NOMO-1 (cell line): Measurements from ENCODE around the gene LYZL2.
A peak's percentile ranks its signal among the peaks of the same experiment; 100 is the strongest.
"Not testable (repeated sequence)": the region's sequence is repeated elsewhere in the genome, so short reads cannot be mapped to it uniquely, and the experiment has no call there.

Source experiments
- DNase-seq, 2 experiments: peaks; one replicate each; lab custom pipeline; 2025; ENCODE audit not compliant: unreplicated experiment in 2 of 2; lab: John Stamatoyannopoulos, UW

The LYZL2 gene

GRCh38 chr10:30639946-30640786 lies 10.6 kb upstream of the LYZL2 start:
- peak; percentile 11 to 76 for DNase-seq

DNA sequence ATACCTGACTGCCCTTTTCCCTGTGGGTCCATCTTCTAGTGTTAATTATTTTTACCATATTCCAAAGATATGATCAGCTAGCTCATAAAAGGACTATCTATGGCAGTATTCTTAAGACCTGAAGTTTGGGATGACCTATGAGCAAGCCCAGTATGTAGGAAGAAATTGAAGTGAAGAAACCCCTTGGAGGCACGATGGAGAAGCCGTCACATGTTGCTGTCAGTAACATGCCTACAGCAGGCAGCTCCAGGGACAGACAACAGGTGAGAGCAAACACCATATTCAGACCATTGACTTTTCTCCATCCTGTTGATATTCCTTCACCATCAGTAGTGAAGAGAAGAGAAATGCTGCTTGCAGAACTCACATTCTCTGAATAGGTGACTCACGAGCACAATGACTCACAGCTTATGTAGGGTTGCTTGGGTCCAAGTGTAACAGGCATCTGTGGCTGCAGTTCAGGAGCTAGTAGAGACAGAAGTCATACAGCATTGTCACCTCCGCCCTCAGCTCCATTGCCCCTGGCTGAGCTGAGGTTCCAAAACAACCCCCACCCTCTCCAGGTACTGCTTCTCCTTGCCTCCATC lies 8.4 kb upstream of the LYZL2 start:
- DNase-seq, result peak in 1 of 2 experiments; percentile 14

GRCh38 chr10:30631188-30631587 lies 1.6 kb upstream of the LYZL2 start:
- no peak for DNase-seq

- no peak for DNase-seq
These were observed 1.0 kb upstream of the LYZL2 start for GRCh38 chr10:30630571-30630970.

GRCh38 chr10:30628576-30628975 lies 977 bp downstream of the LYZL2 start:
- not testable (repeated sequence) for DNase-seq

DNA sequence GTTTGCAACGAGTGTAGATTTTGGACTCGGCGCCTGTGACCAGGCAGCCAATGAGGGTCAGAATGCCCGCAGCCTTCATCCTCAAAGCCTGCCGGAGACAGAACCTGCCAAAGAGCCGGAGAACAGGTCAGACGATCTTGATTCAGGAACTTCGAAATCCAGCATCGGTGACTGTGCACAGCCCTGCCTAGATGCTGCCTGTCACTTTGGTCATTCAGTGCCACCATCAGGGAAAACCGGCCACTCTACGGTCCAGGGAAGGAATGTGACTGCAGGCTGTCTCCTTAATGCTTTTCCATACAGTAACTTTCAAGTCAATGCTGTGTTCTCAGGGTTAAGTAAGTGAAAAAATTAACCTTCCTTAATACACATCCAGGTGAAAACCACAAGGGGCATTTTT lies 2.7 kb downstream of the LYZL2 start:
- not testable (repeated sequence) for DNase-seq

DNA sequence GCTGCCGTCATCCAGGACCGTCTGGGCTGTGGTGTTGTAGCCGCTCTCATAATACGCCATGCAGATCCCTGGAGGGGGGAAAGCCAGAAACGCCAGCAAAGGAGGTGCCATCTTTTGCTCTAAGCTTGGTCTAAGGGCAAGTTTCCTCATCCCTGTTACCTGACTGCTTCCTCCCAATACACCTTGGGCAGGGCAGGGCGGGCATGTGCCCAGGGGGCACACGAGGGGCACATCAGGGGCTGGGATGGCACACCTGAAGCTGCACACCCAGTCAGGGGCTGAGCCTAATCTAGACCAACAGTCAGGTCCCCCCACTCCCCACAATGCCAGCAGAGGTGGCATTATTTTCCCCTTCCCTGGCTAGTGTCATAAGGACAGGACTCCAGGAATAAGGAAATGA lies 3.4 kb downstream of the LYZL2 start:
- not testable (repeated sequence) for DNase-seq

DNA sequence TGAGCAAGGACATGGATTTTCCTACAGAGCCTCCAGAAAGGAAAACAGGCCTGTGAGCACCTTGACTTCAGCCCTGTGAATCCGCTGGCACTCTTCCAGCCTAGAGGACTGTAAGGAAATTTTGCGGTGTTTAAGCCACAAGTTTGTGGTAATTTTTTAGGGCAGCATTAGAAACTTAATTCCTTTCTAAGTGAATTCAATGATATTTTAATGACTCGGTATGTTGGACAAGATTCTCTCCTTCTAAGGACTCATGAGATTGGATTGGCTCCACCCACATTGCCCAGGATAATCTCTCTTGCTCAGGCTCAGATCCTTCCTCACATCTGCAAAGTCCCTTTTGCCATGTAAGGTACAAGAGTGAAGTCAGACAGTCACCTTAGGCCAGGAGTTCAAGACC lies 4.5 kb downstream of the LYZL2 start:
- no peak for DNase-seq

- no peak for DNase-seq
These were observed 9.6 kb downstream of the LYZL2 start for GRCh38 chr10:30619966-30620365.

- no peak for DNase-seq
These were observed 12.5 kb downstream of the LYZL2 start for GRCh38 chr10:30617070-30617469.

GRCh38 chr10:30611041-30611440 lies 18.5 kb downstream of the LYZL2 start:
- not testable (repeated sequence) for DNase-seq

- DNase-seq, result no peak
These were observed 21.7 kb downstream of the LYZL2 start for GRCh38 chr10:30607814-30608213.

DNA sequence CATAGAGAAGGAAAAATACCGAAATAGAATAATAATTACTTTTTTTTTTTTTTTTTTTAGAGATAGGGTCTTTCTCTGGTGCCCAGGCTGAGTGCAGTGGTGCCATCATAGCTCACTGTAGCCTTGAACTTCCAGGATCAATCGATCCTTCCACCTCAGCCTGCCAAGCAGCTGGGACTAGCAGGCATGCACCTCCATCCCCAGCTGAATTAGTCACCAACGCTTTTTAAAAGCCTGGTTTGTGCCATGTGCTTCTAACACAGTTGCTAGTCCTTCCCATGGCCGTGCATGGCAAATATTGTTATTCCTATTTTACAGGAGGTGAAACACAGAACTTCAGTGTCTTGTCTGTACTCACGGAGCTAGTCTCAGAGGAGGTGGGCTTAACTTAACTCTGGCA lies 23.2 kb downstream of the LYZL2 start:
- DNase-seq, result no peak

GRCh38 chr10:30605341-30606121 lies 24.0 kb downstream of the LYZL2 start:
- not testable (repeated sequence) for DNase-seq

GRCh38 chr10:30603589-30603988 lies 26.0 kb downstream of the LYZL2 start:
- DNase-seq, result no peak

DNA sequence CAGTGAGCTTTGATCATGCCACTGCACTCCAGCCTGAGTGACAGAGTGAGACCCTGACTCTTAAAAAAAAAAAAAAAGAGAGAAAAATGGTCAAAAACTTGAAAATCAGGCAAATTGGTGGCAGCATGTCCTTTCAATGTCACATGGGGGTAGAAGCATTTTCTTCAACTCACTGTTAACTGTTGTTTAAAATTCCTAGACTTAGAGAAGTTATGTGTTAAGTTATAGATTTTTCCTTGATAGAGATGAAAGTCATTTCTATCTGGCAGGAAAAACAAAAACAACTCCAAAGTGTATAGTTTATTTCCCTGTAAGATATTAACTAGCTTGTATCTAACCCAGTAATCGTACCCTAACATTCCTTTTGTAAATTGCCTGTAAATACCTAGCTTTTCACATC lies 26.8 kb downstream of the LYZL2 start:
- DNase-seq, result no peak

DNA sequence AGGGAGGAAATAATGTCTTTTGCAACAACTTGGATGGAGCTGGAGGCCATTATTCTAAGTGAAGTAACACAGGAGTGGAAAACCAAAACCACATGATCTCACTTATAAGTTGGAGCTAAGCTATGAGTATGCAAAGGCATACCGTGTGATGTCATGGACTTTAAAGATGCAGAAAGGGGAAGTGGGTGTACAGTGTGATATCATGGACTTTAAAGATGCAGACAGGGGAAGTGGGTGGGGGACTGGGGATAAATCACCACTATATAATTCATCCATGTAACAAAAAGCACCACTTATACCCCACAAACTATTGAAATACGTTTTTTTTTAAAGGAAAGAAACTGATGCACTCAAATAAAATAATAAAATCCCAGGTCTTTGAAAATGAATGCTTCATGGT lies 29.5 kb downstream of the LYZL2 start:
- DNase-seq, result peak; percentile 68 to 89

GRCh38 chr10:30598105-30598776 lies 31.3 kb downstream of the LYZL2 start:
- no peak for DNase-seq

GRCh38 chr10:30597433-30597824 lies 32.1 kb downstream of the LYZL2 start:
- DNase-seq, result not testable (repeated sequence)

DNA sequence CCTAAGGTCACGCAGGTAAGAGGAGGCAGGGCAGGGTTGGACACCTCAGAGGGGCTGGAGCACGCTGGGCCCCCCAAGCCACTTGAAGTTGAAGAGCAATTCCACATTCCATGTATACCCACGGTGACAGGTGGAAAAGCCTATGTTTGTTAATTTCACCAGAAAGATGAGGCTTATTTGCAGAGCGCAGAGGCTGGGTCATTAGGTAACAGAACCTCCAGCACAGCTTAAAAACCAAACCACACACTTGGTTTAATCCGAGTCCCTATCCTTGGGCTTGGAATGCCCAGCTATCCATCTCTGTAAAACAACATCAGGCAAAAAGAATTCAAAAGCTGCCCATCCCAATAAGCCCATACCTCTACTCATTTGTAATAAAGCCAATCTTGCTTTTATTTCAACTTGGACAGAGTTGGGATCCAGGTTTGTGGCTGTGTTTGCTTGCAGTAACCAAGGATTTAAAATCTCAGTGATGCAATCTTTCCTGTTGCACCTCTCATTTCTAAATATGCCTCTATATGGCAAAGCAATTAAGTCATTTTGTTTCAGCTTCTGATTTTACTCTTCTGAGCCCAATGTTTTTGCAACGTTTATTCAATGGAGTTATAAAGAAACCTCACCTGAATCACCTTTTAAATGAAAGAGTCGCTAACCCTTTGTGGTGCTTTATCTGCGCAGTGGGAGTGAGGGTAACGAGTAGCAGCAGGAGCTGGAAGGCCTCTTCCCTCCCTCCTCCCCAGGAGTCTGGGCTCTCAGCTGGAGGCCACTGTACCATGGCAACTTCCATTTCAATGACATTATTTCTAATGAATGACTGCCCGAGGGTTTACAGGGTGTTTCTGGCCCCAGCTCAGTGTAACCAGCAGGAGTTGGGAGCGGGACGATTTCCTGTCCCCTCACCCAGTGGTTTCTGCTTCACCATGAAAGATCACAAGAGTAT lies 32.8 kb downstream of the LYZL2 start:
- DNase-seq, result peak in 1 of 2 experiments; percentile 10
